ENCODE measurements around the gene RAVER1.

GRCh38 chr19:10332158-10332964 is 968 bp downstream of the RAVER1 start:
- TF ChIP-seq CTCF (IDR thresholded peaks at IDR 0.05) (no peak), POLR2A (IDR thresholded peaks at IDR 0.05) (no peak)

Measured in uterus (tissue), 2 donors.